SK-N-SH (cell line): ENCODE data around the gene NKAIN4. TPM values are rescaled to one million over a fixed set of nuclear protein-coding genes. Genes with fewer than 3 reads are reported as not detected.

ENCODE experiments used
- CTCF ChIA-PET: fragments of 300-600, 350-600 bp; formaldehyde crosslinking; extraction: SDS; loops from one replicate; lab custom pipeline; 2021; lab: Yijun Ruan, JAX
- POLR2A ChIA-PET: fragments of 350-600 bp; sonication (Branson Sonifier 250); formaldehyde crosslinking; extraction: SDS; loops from one replicate; lab custom pipeline; 2020; ENCODE audit warnings: antibody characterized with exemption, inconsistent platforms; lab: Yijun Ruan, JAX
- DNase-seq: peaks from one replicate; pipeline ENCODE4 v3.0.0; 2012
- H2AFZ ChIP-seq: fragments of 200-600 bp; sonication (generic); 2 replicates; pipeline ENCODE4 v1.8.1; 2016; ENCODE audit warnings: antibody characterized with exemption, mild to moderate bottlenecking, low read depth
- H3F3A ChIP-seq: fragments of 200-600 bp; sonication (generic); replicated peaks from 2 replicates; pipeline ENCODE3; 2016; ENCODE audit warnings: antibody characterized with exemption, mild to moderate bottlenecking; ENCODE audit not compliant: insufficient read depth
- H3K27ac ChIP-seq, 2 experiments: fragments of 200-500 bp in 1 of 2; fragments of 200-600 bp in 1 of 2; sonication (Bioruptor generic) in 1 of 2; sonication (generic), shearing (Covaris generic) in 1 of 2; 2 replicates each; pipeline versions ENCODE4 v1.5.1 to v1.6.1; 2014 to 2016; ENCODE audit warnings: low read depth in 2 of 2, inconsistent platforms in 1 of 2, low read length in 1 of 2, mild to moderate bottlenecking in 1 of 2, mixed read lengths in 1 of 2
- H3K27me3 ChIP-seq: fragments of 200-600 bp; sonication (generic), shearing (Covaris generic); 2 replicates; pipeline ENCODE4 v1.6.1; 2016; ENCODE audit warnings: mixed run types; ENCODE audit not compliant: insufficient read depth
- H3K36me3 ChIP-seq, 2 experiments: fragments of 200-500 bp in 1 of 2; fragments of 200-600 bp in 1 of 2; sonication (Bioruptor generic) in 1 of 2; sonication (generic) in 1 of 2; replicated peaks in 1 of 2; 2 replicates each; pipeline versions ENCODE3 to v1.5.1; 2014 to 2016; ENCODE audit warnings: low read length in 1 of 2, mild to moderate bottlenecking in 1 of 2; ENCODE audit not compliant: insufficient read depth in 2 of 2, control insufficient read depth in 1 of 2
- H3K4me1 ChIP-seq, 2 experiments: fragments of 200-500 bp in 1 of 2; fragments of 200-600 bp in 1 of 2; sonication (Bioruptor generic) in 1 of 2; sonication (generic), shearing (Covaris generic) in 1 of 2; 2 replicates each; pipeline versions ENCODE4 v1.5.1 to v1.6.1; 2014 to 2016; ENCODE audit warnings: low read depth in 1 of 2, low read length in 1 of 2, mixed run types in 1 of 2; ENCODE audit not compliant: insufficient read depth in 2 of 2, control insufficient read depth in 1 of 2
- H3K4me2 ChIP-seq: fragments of 200-600 bp; sonication (generic), shearing (Covaris generic); 2 replicates; pipeline ENCODE4 v1.6.1; 2017; ENCODE audit warnings: mixed run types
- H3K4me3 ChIP-seq, 2 experiments: fragments of 200-500 bp in 1 of 2; fragments of 200-600 bp in 1 of 2; sonication (Bioruptor generic) in 1 of 2; sonication (generic), shearing (Covaris generic) in 1 of 2; 2 replicates each; pipeline versions ENCODE4 v1.5.1 to v1.8.1; 2014 to 2016; ENCODE audit warnings: low read depth in 2 of 2, inconsistent platforms in 1 of 2, low read length in 1 of 2, mild to moderate bottlenecking in 1 of 2, mixed read lengths in 1 of 2, moderate library complexity in 1 of 2
- H3K79me2 ChIP-seq: fragments of 200-600 bp; sonication (generic); 2 replicates; pipeline ENCODE4 v1.8.1; 2017; ENCODE audit warnings: mild to moderate bottlenecking; ENCODE audit not compliant: insufficient read depth
- H3K9ac ChIP-seq: fragments of 200-600 bp; sonication (generic); 2 replicates; pipeline ENCODE4 v1.6.1; 2017; ENCODE audit warnings: mixed run types
- H3K9me2 ChIP-seq: fragments of 200-600 bp; sonication (generic); 2 replicates; pipeline ENCODE4 v1.6.1; 2017; ENCODE audit warnings: mixed run types
- H3K9me3 ChIP-seq: fragments of 200-600 bp; sonication (generic); 2 replicates; pipeline ENCODE4 v1.6.1; 2017; ENCODE audit warnings: mixed run types, mild to moderate bottlenecking, moderate library complexity
- H4K20me1 ChIP-seq: fragments of 200-600 bp; sonication (generic); 2 replicates; pipeline ENCODE4 v1.6.1; 2017; ENCODE audit warnings: mild to moderate bottlenecking, mixed run types; ENCODE audit not compliant: insufficient read depth
- EP300 ChIP-seq, 2 experiments: IDR thresholded peaks; 2 replicates each; pipeline versions ENCODE4 v1.4.0 to v1.6.1; 2012; ENCODE audit warnings: borderline replicate concordance in 1 of 2, low read depth in 1 of 2, low read length in 1 of 2
- GABPA ChIP-seq: IDR thresholded peaks from 2 replicates; pipeline ENCODE4 v1.4.0; 2012; ENCODE audit warnings: low read depth, mild to moderate bottlenecking
- GATA2 ChIP-seq: sonication (generic); formaldehyde crosslinking; IDR thresholded peaks from 2 replicates; pipeline ENCODE4 v1.5.0; 2020; ENCODE audit warnings: mild to moderate bottlenecking, missing genetic modification reagents
- NRF1 ChIP-seq: IDR thresholded peaks from 2 replicates; pipeline ENCODE4 v1.6.1; 2012; ENCODE audit warnings: low read depth, mild to moderate bottlenecking, low read length
- RAD21 ChIP-seq: IDR thresholded peaks from 2 replicates; pipeline ENCODE4 v1.6.1; 2012; ENCODE audit warnings: mild to moderate bottlenecking, low read length
- RCOR1 ChIP-seq: fragments of 150-350 bp; IDR thresholded peaks from 2 replicates; pipeline ENCODE4 v1.6.1; 2017; ENCODE audit warnings: antibody characterized with exemption, low read length
- RFX5 ChIP-seq: IDR thresholded peaks from 2 replicates; pipeline ENCODE4 v1.6.1; 2012; ENCODE audit warnings: mild to moderate bottlenecking, improper control_type of control experiment, low read length
- RXRA ChIP-seq: IDR thresholded peaks from 2 replicates; pipeline ENCODE4 v1.4.0; 2012; ENCODE audit warnings: low read depth, mild to moderate bottlenecking, borderline replicate concordance
- SIN3A ChIP-seq: IDR thresholded peaks from 2 replicates; pipeline ENCODE4 v1.6.1; 2012; ENCODE audit warnings: low read depth, mild to moderate bottlenecking, low read length, moderate library complexity, borderline replicate concordance
- TCF12 ChIP-seq: IDR thresholded peaks from 2 replicates; pipeline ENCODE4 v1.4.0; 2012
- USF1 ChIP-seq: IDR thresholded peaks from 2 replicates; pipeline ENCODE4 v1.4.0; 2012; ENCODE audit warnings: low read depth, borderline replicate concordance
- WGBS: methylation state at CpG from one replicate; pipeline ENCODE4 v1.1.6; 2017; ENCODE audit warnings: low lambda C conversion rate; 5-methylcytosine and 5-hydroxymethylcytosine counted together
- polyA plus RNA-seq, 3 experiments: library from polyadenylated mRNA; depleted of rRNA; stranded (reverse); fragments of >200 nt; gene quantifications; 2 replicates each; pipeline ENCODE4 v1.2.3, GENCODE V29; 2012

Gene NKAIN4
- polyA plus RNA-seq, 1 of the 3 experiments (the other 2 are of a cell fraction), result not detected

- Histone ChIP-seq H3K9me3 (no peaks in the 10 kb centered on the region), H3K4me1 (no peaks in the 10 kb centered on the region; a peak in 1 of 4 replicates), H3K9ac (no peak overlapping the region), H3K79me2 (no peaks in the 10 kb centered on the region)
- TF ChIP-seq USF1 (no peak), SIN3A (no peak), GATA2 (CRISPR knock-in tag) (no peak), RFX5 (no peak), EP300 (IDR thresholded peaks at IDR 0.05; ENCODE audit: borderline replicate concordance in 1 of 2, low read depth in 1 of 2, low read length in 1 of 2) (no peak), RXRA (no peak), RCOR1 (no peak), NRF1 (no peak), RAD21 (no peak)
- TF ChIP-seq, all 33 proteins: peak for 0
- no peaks in the 10 kb centered on the region for H3K9me2 ChIP-seq
- DNase-seq, result no peak
- ChIA-PET POLR2A (no interaction called here), CTCF (interaction anchor here (1.2 to 7.2 kb wide), 7 partner anchors 9 to 89 kb away, joined by 3 to 73 read pairs (median 13); no protein-coding TSS in a partner anchor)
- no peak overlapping the region for H3K4me3 ChIP-seq
- WGBS, result 71% methylated on average over 10 of the region's 11 CpGs
- no peak overlapping the region for H2AFZ ChIP-seq
- H3K4me2 ChIP-seq, result no peak overlapping the region
- peaks cover 21% of the 10 kb centered on the region; the same call in 1 of the 2 replicates for H4K20me1 ChIP-seq
- H3K36me3 ChIP-seq, result peaks cover 0 to 10% of the 10 kb centered on the region in 2 experiments
- H3F3A ChIP-seq, result peaks cover 4% of the 10 kb centered on the region
- no peak overlapping the region for H3K27ac ChIP-seq
- H3K27me3 ChIP-seq, result peaks cover 27% of the 10 kb centered on the region
Measured at GRCh38 chr20:63293456-63293855, 39.2 kb upstream of the NKAIN4 start.

GRCh38 chr20:63292904-63293303, 38.6 kb upstream of the NKAIN4 start, which contains the start of gene COL20A1:
TSS of gene COL20A1 (plus strand) at chr20:63293186. CDS start at chr20:63295108, 1,922 bp downstream.
- Histone ChIP-seq H2AFZ (no peak within 1 kb of the TSS), H3F3A (peaks cover 4% of the 10 kb centered on the region), H3K27me3 (peaks cover 22% of the 10 kb centered on the region)
- TF ChIP-seq EP300 (IDR thresholded peaks at IDR 0.05; ENCODE audit: borderline replicate concordance in 1 of 2, low read depth in 1 of 2, low read length in 1 of 2), result no peak
- TF ChIP-seq TCF12, result no peak
- no peak for TF ChIP-seq USF1
- no peak for TF ChIP-seq RAD21
- TF ChIP-seq GABPA, result no peak
- TF ChIP-seq, all 33 proteins: peak for 0
- H3K27ac ChIP-seq, result no peak within 1 kb of the TSS
- ChIA-PET POLR2A (no interaction called here), CTCF (interaction anchor here (1.2 to 7.2 kb wide), 5 partner anchors 17 to 90 kb away, joined by 3 to 73 read pairs (median 13); no protein-coding TSS in a partner anchor)
- H3K36me3 ChIP-seq, result peaks cover 0 to 13% of the 10 kb centered on the region in 2 experiments
- no peaks in the 10 kb centered on the region for H3K9me3 ChIP-seq
- H3K9me2 ChIP-seq, result no peaks in the 10 kb centered on the region
- DNase-seq, result peak; percentile 67
- H3K9ac ChIP-seq, result no peak within 1 kb of the TSS
- no peak within 1 kb of the TSS for H3K4me2 ChIP-seq
- H4K20me1 ChIP-seq, result peaks cover 21% of the 10 kb centered on the region; the same call in 1 of the 2 replicates
- no peak within 1 kb of the TSS for H3K4me3 ChIP-seq
- WGBS, result 41% methylated on average over 7 of the region's 7 CpGs
- no peaks in the 10 kb centered on the region; a peak in 1 of 4 replicates for H3K4me1 ChIP-seq
- no peaks in the 10 kb centered on the region for H3K79me2 ChIP-seq
